Fibroblast of villous mesenchyme (primary cell): ENCODE measurements around the gene AR. TPM values are rescaled to one million over a fixed set of nuclear protein-coding genes. Genes with fewer than 3 reads are reported as not detected.
A peak's percentile ranks its signal among the peaks of the same experiment; 100 is the strongest.

Source experiments
- DNase-seq: peaks from one replicate; pipeline ENCODE4 v3.0.0-alpha.2; 2010; ENCODE audit warnings: low read depth
- H3K4me3 ChIP-seq: 2 replicates; pipeline ENCODE4 v1.5.1; 2011; ENCODE audit warnings: low read depth, mild to moderate bottlenecking, low read length
- total RNA-seq: library from RNA; depleted of rRNA; stranded (reverse); fragments of >200 nt; gene quantifications from 2 replicates; pipeline ENCODE4 v1.2.3, GENCODE V29; 2012
- TF ChIP-seq, protein P1 (sequence below): IDR thresholded peaks from 2 replicates; pipeline ENCODE4 v1.5.1; 2012; ENCODE audit warnings: low read depth, mild to moderate bottlenecking, low read length; ENCODE audit not compliant: insufficient read depth

Gene AR
- total RNA-seq, 1 donor, result 10.8 TPM

DNA sequence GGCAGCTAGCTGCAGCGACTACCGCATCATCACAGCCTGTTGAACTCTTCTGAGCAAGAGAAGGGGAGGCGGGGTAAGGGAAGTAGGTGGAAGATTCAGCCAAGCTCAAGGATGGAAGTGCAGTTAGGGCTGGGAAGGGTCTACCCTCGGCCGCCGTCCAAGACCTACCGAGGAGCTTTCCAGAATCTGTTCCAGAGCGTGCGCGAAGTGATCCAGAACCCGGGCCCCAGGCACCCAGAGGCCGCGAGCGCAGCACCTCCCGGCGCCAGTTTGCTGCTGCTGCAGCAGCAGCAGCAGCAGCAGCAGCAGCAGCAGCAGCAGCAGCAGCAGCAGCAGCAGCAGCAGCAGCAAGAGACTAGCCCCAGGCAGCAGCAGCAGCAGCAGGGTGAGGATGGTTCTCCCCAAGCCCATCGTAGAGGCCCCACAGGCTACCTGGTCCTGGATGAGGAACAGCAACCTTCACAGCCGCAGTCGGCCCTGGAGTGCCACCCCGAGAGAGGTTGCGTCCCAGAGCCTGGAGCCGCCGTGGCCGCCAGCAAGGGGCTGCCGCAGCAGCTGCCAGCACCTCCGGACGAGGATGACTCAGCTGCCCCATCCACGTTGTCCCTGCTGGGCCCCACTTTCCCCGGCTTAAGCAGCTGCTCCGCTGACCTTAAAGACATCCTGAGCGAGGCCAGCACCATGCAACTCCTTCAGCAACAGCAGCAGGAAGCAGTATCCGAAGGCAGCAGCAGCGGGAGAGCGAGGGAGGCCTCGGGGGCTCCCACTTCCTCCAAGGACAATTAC lies 1.4 kb downstream of the AR start:
- H3K4me3 ChIP-seq, result peak overlapping the region; percentile 58
- TF ChIP-seq, protein P1, sequence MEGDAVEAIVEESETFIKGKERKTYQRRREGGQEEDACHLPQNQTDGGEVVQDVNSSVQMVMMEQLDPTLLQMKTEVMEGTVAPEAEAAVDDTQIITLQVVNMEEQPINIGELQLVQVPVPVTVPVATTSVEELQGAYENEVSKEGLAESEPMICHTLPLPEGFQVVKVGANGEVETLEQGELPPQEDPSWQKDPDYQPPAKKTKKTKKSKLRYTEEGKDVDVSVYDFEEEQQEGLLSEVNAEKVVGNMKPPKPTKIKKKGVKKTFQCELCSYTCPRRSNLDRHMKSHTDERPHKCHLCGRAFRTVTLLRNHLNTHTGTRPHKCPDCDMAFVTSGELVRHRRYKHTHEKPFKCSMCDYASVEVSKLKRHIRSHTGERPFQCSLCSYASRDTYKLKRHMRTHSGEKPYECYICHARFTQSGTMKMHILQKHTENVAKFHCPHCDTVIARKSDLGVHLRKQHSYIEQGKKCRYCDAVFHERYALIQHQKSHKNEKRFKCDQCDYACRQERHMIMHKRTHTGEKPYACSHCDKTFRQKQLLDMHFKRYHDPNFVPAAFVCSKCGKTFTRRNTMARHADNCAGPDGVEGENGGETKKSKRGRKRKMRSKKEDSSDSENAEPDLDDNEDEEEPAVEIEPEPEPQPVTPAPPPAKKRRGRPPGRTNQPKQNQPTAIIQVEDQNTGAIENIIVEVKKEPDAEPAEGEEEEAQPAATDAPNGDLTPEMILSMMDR, result no peak
- peak; percentile 37 for DNase-seq

DNA sequence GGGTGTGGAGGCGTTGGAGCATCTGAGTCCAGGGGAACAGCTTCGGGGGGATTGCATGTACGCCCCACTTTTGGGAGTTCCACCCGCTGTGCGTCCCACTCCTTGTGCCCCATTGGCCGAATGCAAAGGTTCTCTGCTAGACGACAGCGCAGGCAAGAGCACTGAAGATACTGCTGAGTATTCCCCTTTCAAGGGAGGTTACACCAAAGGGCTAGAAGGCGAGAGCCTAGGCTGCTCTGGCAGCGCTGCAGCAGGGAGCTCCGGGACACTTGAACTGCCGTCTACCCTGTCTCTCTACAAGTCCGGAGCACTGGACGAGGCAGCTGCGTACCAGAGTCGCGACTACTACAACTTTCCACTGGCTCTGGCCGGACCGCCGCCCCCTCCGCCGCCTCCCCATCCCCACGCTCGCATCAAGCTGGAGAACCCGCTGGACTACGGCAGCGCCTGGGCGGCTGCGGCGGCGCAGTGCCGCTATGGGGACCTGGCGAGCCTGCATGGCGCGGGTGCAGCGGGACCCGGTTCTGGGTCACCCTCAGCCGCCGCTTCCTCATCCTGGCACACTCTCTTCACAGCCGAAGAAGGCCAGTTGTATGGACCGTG lies 2.2 kb downstream of the AR start:
- TF ChIP-seq, protein P1, result no peak
- peak overlapping the region; percentile 58 for H3K4me3 ChIP-seq
- DNase-seq, result no peak

GRCh38 chrX:67546496-67547423 lies 2.9 kb downstream of the AR start:
- DNase-seq, result no peak
- H3K4me3 ChIP-seq, result peak overlapping the region; percentile 58
- TF ChIP-seq, protein P1, result no peak

GRCh38 chrX:67555578-67556203 lies 11.9 kb downstream of the AR start:
- no peak overlapping the region for H3K4me3 ChIP-seq
- DNase-seq, result no peak
- TF ChIP-seq, protein P1, result peak; percentile 65

- H3K4me3 ChIP-seq, result no peak overlapping the region
- no peak for DNase-seq
- TF ChIP-seq, protein P1, result no peak
Observed at GRCh38 chrX:67558267-67558666, 14.4 kb downstream of the AR start.
